Activated T-cell treated with anti-CD3 and anti-CD28 coated beads, Interleukin-2, amount 50 U/mL, for 72 hours (primary cell): ENCODE data around the gene ABCA4. TPM values are rescaled to one million over a fixed set of nuclear protein-coding genes. Genes with fewer than 3 reads are reported as not detected.

ENCODE experiments used
- ATAC-seq, 2 donors: fragments of 150-1000 bp; cut with Tn5 transposase; replicated peaks in 1 of 2; 2 replicates each; pipeline ENCODE4 v1.10.0; 2021; ENCODE audit warnings: moderate library complexity in 2 of 2, mild to moderate bottlenecking in 1 of 2
- DNase-seq, 2 donors: peaks; one replicate each; pipeline ENCODE4 v3.0.0; 2021 to 2022; ENCODE audit warnings: mixed read lengths in 1 of 2
- H3K27ac Mint-ChIP-seq: one replicate; pipeline ENCODE4 v1.8.0; 2022; ENCODE audit warnings: mild to moderate bottlenecking, moderate library complexity, mixed read lengths
- H3K27me3 Mint-ChIP-seq: one replicate; pipeline ENCODE4 v1.8.0; 2022; ENCODE audit warnings: low read depth, mixed read lengths
- H3K36me3 Mint-ChIP-seq, 2 donors: one replicate each; pipeline ENCODE4 v1.8.0; 2022; ENCODE audit warnings: mixed read lengths in 2 of 2, mild to moderate bottlenecking in 1 of 2; ENCODE audit not compliant: insufficient read depth in 2 of 2
- H3K4me1 Mint-ChIP-seq: one replicate; pipeline ENCODE4 v1.8.0; 2022; ENCODE audit warnings: low read depth, mixed read lengths
- H3K4me3 Mint-ChIP-seq, 2 donors: one replicate each; pipeline ENCODE4 v1.8.0; 2022; ENCODE audit warnings: mild to moderate bottlenecking in 2 of 2, mixed read lengths in 2 of 2, moderate library complexity in 2 of 2
- H3K9me3 Mint-ChIP-seq, 2 donors: one replicate each; pipeline ENCODE4 v1.8.0; 2022; ENCODE audit warnings: mixed read lengths in 2 of 2
- total RNA-seq, 2 donors: library from RNA; stranded (reverse); gene quantifications; one replicate each; pipeline ENCODE4 v1.2.3, GENCODE V29; 2022

The ABCA4 gene
- total RNA-seq, 2 donors from 2014 or later: 0.53 to 2.5 TPM

DNA sequence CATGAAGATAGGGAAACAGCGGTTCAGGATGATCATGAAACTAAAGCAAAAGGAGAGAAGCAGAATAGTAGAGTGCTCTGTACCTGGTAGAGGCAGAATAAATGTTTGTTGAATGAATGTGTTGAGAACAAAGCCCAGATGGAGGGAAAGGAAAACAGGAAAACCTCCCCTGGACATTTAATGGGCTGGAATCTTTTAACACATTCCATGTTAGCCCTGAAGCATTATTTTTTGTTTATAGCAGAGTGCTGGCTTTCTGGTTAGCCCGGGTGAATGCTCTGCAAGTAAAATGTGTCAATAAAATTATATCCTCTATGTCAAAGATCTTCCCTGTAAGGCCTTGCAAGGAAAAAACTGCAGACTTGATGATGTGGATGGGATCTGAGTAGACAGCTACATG lies 60.2 kb downstream of the ABCA4 start:
- Mint-ChIP-seq H3K4me3 (no peak overlapping the region), H3K27me3 (peaks cover 34% of the 10 kb centered on the region)

DNA sequence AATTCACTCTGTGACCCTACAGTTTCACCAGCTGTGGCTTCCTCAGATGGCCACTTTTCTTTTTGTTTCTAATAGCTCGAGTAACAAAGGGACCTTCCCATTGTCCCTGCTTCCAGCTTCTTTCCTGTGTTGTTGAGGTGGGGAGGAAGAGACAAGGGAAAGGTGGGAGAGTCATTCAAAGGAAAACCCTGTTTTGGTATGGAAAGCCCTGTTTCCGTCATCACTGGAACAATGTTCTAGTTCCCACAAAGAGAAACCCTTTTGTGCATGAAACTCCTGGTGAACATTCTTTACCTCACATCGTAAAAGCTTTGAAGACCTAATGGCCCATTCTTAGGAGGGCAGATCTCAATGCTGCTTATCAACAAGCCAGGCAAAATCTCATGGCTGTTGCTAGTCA lies 62.2 kb downstream of the ABCA4 start:
- Mint-ChIP-seq H3K4me1 (no peaks in the 10 kb centered on the region), H3K27ac (no peak overlapping the region), H3K27me3 (peaks cover 44% of the 10 kb centered on the region)

More for the DNA sequence above, 60.2 kb downstream of the ABCA4 start:
- H3K27ac Mint-ChIP-seq: no peak overlapping the region
- DNase-seq (no peak), ATAC-seq (no peak)
- H3K9me3 Mint-ChIP-seq: no peaks in the 10 kb centered on the region
- H3K4me1 Mint-ChIP-seq: no peaks in the 10 kb centered on the region
- H3K36me3 Mint-ChIP-seq: no peaks in the 10 kb centered on the region

DNA sequence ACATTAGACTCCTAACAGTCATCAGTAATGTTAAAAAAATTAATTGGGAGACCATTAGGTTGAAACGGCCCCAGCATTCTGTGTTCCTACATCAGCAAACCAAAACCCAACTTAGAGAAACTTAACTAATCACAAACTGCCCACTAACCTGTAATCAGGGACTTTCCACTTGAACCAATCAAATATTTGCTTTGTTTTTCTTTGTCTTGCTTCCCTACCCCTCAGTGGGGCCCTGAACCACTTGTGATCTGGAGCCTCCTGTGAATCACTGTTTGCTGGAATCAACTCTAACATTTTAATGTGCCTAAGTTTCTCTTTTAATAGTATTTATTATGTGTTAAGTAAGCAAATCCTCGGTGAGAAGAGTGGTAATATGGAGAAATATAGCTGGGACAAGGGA lies 64.0 kb downstream of the ABCA4 start:
- ATAC-seq (no peak), DNase-seq (no peak)
- Mint-ChIP-seq H3K36me3 (no peaks in the 10 kb centered on the region), H3K4me1 (peaks cover 6% of the 10 kb centered on the region), H3K9me3 (no peaks in the 10 kb centered on the region), H3K27ac (no peak overlapping the region), H3K27me3 (peaks cover 32% of the 10 kb centered on the region), H3K4me3 (no peak overlapping the region)

More for the DNA sequence above, 62.2 kb downstream of the ABCA4 start:
- DNase-seq: no peak
- Mint-ChIP-seq H3K9me3 (no peaks in the 10 kb centered on the region), H3K36me3 (no peaks in the 10 kb centered on the region), H3K4me3 (no peak overlapping the region)
- ATAC-seq: no peak

DNA sequence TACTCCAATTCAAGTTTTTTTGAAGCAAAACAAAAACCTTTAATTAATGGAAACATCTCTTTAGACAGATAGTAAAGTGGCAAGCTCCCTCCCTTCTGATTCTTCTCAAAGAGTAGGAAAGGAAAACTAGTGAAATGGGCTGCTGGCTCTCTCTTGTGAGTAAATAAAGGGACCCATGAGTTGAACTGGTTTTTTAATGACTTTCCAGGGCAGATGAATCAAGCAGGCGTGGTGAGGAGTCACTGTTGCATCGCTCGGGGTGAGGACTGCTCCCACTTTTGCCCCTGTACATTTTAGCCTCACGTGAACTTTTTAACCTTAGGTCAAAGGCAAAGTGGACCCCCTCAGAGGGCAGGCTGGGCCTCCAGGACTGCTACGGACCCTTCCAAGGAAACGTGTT lies 64.8 kb downstream of the ABCA4 start:
- no peaks in the 10 kb centered on the region for H3K9me3 Mint-ChIP-seq
- no peak overlapping the region for H3K4me3 Mint-ChIP-seq
- peaks cover 6% of the 10 kb centered on the region for H3K4me1 Mint-ChIP-seq
- peaks cover 32% of the 10 kb centered on the region for H3K27me3 Mint-ChIP-seq
- ATAC-seq (no peak), DNase-seq (no peak)
- no peak overlapping the region for H3K27ac Mint-ChIP-seq
- H3K36me3 Mint-ChIP-seq: no peaks in the 10 kb centered on the region

DNA sequence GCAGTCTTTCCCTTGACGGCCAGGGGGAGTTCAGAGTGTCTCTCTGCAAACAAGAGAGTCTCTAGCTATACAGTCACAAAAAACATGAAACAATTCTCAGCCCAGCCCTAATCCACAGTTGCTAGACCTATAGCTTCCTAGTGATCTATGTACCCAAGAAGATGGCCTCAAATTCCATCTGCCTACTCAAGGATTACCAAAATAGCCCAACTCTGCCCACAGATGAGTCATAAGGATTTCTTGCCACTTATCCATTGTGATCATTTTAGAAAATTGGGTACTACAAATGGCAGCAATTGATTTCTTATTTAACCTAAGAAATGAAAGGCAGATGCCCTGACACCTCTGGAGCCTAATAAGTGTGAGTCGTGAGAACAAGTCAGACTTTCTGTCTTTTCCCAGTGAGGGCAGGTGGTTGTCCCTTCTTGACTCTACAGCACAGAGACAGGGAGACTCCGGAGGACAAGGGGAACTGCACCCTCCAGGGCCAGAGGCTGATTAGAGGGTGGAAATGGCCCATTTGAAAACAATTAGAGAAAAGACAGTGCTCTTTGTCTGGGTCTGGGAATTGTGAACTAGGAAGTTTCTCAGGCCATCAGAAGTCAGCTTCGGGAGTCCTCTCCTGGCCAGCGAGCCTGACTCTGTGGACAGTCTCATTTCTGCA lies 65.4 kb downstream of the ABCA4 start:
- Mint-ChIP-seq H3K4me3 (no peak overlapping the region), H3K9me3 (no peaks in the 10 kb centered on the region), H3K27ac (no peak overlapping the region), H3K36me3 (no peaks in the 10 kb centered on the region), H3K27me3 (peaks cover 26% of the 10 kb centered on the region), H3K4me1 (peaks cover 6% of the 10 kb centered on the region)
- ATAC-seq (no peak), DNase-seq (no peak)

DNA sequence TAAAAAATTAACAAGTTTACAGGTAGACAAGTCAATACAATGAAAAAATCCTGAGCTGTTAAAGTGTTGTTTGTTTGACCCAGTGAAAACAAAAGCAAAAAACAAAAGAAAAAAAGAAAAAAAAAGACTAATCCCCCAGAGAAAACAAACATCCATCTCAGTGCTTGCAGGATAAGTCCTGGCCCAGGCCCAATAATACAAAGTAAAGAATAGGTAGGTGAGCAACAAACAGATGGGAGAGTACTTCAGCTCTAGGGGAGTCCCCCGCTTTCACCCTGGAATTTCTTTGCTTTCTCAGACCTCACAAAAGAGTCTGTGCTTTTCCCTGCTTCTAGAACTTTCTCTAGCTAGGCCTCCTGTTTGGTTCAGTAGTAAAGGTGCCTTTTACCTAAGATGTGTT lies 70.3 kb downstream of the ABCA4 start:
- peaks cover 8% of the 10 kb centered on the region for H3K4me1 Mint-ChIP-seq
- no peak for DNase-seq
- H3K4me3 Mint-ChIP-seq: no peak overlapping the region
- no peaks in the 10 kb centered on the region for H3K36me3 Mint-ChIP-seq
- H3K9me3 Mint-ChIP-seq: no peaks in the 10 kb centered on the region
- H3K27me3 Mint-ChIP-seq: peaks cover 16% of the 10 kb centered on the region
- ATAC-seq: no peak
- no peak overlapping the region for H3K27ac Mint-ChIP-seq

DNA sequence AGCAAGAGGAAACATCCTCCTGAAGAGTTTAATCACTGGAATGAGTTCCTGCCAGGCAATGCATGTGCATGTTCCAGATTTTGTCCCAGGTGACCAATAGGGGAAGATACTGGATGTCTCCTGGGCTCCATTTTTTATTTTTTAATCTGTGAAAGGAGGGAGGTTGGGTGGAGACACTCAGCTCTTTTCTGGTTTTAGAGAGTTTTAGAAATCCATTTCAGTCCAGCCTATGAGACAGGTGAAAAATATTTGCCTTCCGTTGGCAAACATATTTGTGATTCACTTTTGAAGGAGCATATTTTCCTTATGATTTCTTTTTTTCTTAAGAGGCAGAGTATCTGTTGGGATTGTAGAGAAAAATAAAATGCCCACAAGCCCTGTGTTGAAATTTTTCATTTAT lies 70.7 kb downstream of the ABCA4 start:
- Mint-ChIP-seq H3K36me3 (no peaks in the 10 kb centered on the region), H3K4me1 (peaks cover 11% of the 10 kb centered on the region), H3K9me3 (no peaks in the 10 kb centered on the region), H3K27me3 (peaks cover 16% of the 10 kb centered on the region), H3K27ac (no peak overlapping the region), H3K4me3 (no peak overlapping the region)
- ATAC-seq (no peak), DNase-seq (no peak)

DNA sequence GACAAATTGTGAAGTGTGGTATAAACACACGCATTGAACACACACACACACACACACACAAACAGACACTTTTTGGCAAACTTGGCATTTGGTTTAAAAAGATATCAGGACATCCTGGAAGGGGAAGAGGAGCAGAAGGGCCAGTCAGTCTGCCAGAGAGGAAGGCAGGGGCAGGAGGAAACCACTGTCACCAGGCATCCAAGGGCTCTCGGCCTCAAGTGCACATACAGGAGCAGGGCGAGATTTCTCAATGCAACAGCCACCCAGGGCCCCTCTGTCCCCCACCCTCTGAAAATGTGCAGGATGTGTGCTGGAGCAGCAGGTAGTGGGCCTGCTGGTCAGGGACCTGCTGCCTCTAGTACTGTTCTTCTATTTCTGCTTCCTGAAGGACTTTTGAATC lies 71.2 kb downstream of the ABCA4 start:
- no peak overlapping the region for H3K27ac Mint-ChIP-seq
- no peaks in the 10 kb centered on the region for H3K9me3 Mint-ChIP-seq
- H3K27me3 Mint-ChIP-seq: peaks cover 15% of the 10 kb centered on the region
- no peaks in the 10 kb centered on the region for H3K36me3 Mint-ChIP-seq
- ATAC-seq (no peak), DNase-seq (no peak)
- H3K4me1 Mint-ChIP-seq: peaks cover 11% of the 10 kb centered on the region
- H3K4me3 Mint-ChIP-seq: no peak overlapping the region

DNA sequence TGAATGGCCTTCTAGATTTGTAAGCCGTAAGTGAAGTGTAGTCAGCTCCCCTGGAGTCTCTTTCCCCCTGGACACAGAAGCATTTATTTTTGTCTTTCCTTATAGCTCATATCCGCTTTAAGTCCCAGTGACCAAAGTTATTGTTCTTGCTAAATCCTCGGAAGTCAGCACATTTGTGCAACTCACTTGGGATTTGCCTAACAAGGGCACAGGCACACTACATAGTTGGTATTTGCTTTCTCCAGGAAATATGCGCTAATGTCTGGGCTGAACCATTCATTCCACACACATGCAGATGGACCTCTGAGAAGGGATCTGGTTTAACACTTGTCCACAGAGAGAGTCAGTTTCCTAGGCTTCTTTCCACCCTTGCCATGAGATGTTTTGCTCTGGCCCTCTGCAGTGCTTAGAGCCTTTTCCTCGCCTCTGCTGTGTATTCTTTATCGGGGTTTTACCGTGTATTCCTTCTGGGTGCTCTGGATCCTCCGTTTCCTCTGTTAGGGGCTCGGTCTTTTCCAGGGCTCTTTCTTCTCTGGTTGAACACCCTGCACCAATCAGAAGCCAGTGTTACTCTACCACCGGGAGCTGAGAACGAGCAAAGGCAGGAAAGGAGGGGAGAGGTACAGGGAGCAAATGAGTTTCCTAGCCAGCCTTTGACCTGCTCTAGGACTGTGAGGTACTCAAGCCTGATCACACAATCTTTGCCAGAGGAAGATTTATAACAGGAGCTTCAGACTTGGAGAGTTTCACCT lies 72.4 kb downstream of the ABCA4 start:
- ATAC-seq (no peak), DNase-seq (no peak)
- H3K27ac Mint-ChIP-seq: no peak overlapping the region
- H3K4me3 Mint-ChIP-seq: no peak overlapping the region
- no peaks in the 10 kb centered on the region for H3K9me3 Mint-ChIP-seq
- peaks cover 16% of the 10 kb centered on the region for H3K4me1 Mint-ChIP-seq
- H3K36me3 Mint-ChIP-seq: no peaks in the 10 kb centered on the region
- peaks cover 7% of the 10 kb centered on the region for H3K27me3 Mint-ChIP-seq

DNA sequence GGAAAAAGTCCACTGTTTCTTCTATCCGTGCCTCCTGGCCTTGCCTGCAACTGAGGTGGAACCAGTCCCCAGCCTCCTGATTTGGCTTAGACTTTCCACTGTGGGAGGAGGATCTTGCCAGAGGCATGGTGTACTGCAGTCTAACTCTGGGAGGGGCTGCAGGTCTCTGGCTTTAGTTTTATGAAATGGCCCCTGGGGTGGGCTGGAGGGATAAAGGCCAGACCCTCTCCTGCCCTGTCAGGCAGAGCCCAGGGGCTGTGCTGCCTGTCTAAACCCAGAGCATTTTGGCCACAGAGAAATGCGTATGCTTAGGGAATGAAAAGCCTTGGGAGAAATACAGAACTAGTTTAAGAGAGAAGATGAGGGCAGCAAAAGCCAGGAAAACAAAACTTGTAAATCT lies 73.0 kb downstream of the ABCA4 start:
- H3K4me3 Mint-ChIP-seq: no peak overlapping the region
- no peaks in the 10 kb centered on the region for H3K9me3 Mint-ChIP-seq
- H3K27me3 Mint-ChIP-seq: peaks cover 7% of the 10 kb centered on the region
- ATAC-seq (no peak), DNase-seq (no peak)
- peaks cover 16% of the 10 kb centered on the region for H3K4me1 Mint-ChIP-seq
- no peak overlapping the region for H3K27ac Mint-ChIP-seq
- no peaks in the 10 kb centered on the region for H3K36me3 Mint-ChIP-seq

DNA sequence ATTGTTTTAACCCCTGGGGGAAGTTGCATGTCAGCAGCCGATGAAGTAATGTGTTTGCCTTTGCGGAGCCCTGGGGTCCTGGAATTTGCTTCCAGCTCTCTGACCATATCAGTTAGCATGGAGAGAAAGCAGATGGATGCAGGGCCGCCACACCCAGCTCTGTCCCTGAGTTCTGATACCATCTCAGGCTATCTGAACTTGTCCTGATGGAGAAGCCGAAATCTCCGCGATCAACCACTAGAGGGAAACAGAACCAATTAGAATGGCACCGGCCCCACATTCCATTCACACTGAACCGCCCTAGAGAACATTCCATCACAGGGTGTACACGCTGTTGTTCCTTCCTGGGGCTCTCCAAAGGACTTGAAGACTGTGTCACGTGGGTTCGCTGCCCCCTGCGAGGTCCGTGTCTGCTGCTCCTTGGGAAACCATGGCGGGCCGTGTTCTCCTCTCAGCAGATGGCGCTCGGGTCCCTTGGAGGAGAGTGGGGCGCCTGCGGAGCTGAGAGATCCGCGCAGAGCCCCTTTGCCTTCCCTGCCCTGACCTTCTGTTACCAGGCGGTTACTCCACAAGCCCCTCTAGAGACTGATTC lies 75.4 kb downstream of the ABCA4 start:
- Mint-ChIP-seq H3K4me1 (peaks cover 16% of the 10 kb centered on the region), H3K9me3 (no peaks in the 10 kb centered on the region), H3K27ac (no peak overlapping the region), H3K36me3 (no peaks in the 10 kb centered on the region), H3K4me3 (peak overlapping the region; percentile 74 to 80), H3K27me3 (peaks cover 7% of the 10 kb centered on the region)
- peak; percentile 53 to 62 for DNase-seq
- ATAC-seq: peak; percentile 59 to 74

DNA sequence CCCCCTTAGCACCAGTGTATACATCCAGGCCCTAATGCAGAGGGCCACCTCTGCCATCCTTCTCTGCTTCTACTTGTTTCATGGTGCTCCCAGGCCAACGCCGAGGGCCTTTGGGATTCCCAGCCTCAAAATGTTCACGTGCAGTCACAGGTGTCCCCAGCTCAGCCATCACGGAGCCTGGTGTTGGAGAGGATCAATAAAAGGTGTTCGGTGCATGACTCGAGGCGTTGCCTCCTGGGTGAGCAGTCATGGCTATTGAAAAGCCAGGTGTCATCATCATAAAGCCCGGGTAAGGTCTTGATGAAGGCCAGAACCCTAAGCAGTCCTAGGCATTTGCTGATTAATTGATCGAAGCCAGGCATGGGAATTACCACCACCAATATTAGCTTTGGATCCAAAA lies 76.1 kb downstream of the ABCA4 start:
- no peaks in the 10 kb centered on the region for H3K9me3 Mint-ChIP-seq
- no peaks in the 10 kb centered on the region for H3K36me3 Mint-ChIP-seq
- peaks cover 16% of the 10 kb centered on the region for H3K4me1 Mint-ChIP-seq
- H3K27ac Mint-ChIP-seq: no peak overlapping the region
- H3K27me3 Mint-ChIP-seq: peaks cover 7% of the 10 kb centered on the region
- no peak for ATAC-seq
- no peak overlapping the region for H3K4me3 Mint-ChIP-seq
- DNase-seq: no peak

DNA sequence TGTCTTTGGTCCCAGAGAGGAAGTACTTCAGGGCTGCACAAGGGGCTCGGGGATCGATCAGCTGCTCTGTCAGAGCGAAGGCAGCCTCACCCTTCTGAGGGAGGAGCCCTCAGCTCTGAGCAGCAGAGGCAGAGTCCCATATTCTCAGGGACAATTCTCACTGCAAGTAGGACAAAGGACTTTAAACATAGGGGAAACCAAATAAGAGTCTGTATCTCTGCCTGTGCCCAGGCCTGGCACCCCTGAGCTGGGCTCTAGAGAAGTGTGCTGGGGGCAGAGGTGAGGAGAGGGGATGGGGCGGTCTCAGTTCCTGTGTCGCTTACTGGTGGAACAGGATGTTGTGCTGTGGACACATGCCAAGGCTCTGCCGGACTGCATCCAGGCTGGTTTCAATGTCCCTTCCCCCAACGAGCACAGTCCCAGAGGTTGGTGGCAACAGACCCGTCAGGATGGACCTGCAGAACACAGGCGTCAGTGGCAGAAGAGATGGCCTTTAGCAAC lies 76.6 kb downstream of the ABCA4 start:
- Mint-ChIP-seq H3K27me3 (peaks cover 12% of the 10 kb centered on the region), H3K4me3 (no peak overlapping the region), H3K27ac (no peak overlapping the region), H3K9me3 (no peaks in the 10 kb centered on the region), H3K4me1 (peaks cover 21% of the 10 kb centered on the region), H3K36me3 (no peaks in the 10 kb centered on the region)
- DNase-seq (no peak), ATAC-seq (no peak)
